Heart left ventricle (tissue), 16 donors: ENCODE results near the gene SGO2. TPM values are rescaled to one million over a fixed set of nuclear protein-coding genes. Genes with fewer than 3 reads are reported as not detected.

Experiments
- ATAC-seq, 4 donors: fragments of 200-7000 bp; cut with Tn5 transposase; one replicate each; pipeline ENCODE4 v1.9.1; 2020 to 2022; ENCODE audit warnings: moderate library complexity in 4 of 4, mild to moderate bottlenecking in 3 of 4, moderate number of reproducible peaks in 1 of 4
- DNase-seq, 5 donors: peaks; one replicate each; pipeline ENCODE4 v3.0.0-alpha.2; 2020
- H3K27ac ChIP-seq, 12 donors: fragments of 200-600 bp; sonication (generic) in 4 of 12; one replicate each; pipeline versions ENCODE4 v1.5.0 to v1.8.0; 2016 to 2022; ENCODE audit warnings: mild to moderate bottlenecking in 2 of 12
- H3K27me3 ChIP-seq, 9 donors: fragments of 200-600 bp; sonication (generic) in 2 of 9; one replicate each; pipeline versions ENCODE4 v1.5.1 to v1.8.0; 2016 to 2022; ENCODE audit warnings: mild to moderate bottlenecking in 3 of 9
- H3K36me3 ChIP-seq, 9 donors: fragments of 200-600 bp; sonication (generic) in 2 of 9; one replicate each; pipeline versions ENCODE4 v1.5.0 to v1.8.0; 2018 to 2022; ENCODE audit warnings: mild to moderate bottlenecking in 2 of 9
- H3K4me1 ChIP-seq, 12 donors: fragments of 200-600 bp; sonication (generic) in 4 of 12; one replicate each; pipeline versions ENCODE4 v1.5.0 to v1.8.0; 2016 to 2022; ENCODE audit warnings: mild to moderate bottlenecking in 3 of 12
- H3K4me3 ChIP-seq, 12 donors: fragments of 200-600 bp; sonication (generic) in 4 of 12; one replicate each; pipeline versions ENCODE4 v1.5.0 to v1.8.0; 2017 to 2022; ENCODE audit warnings: mild to moderate bottlenecking in 9 of 12, moderate library complexity in 4 of 12
- H3K9me3 ChIP-seq, 12 donors: fragments of 200-600 bp; sonication (generic) in 4 of 12; one replicate each; pipeline versions ENCODE4 v1.5.0 to v1.8.0; 2016 to 2022; ENCODE audit warnings: mild to moderate bottlenecking in 1 of 12
- POLR2A ChIP-seq, 2 donors: fragments of 450-650 bp; IDR thresholded peaks; one replicate each; pipeline ENCODE4 v1.6.1; 2017; ENCODE audit warnings: antibody characterized with exemption in 2 of 2, mild to moderate bottlenecking in 2 of 2, moderate library complexity in 2 of 2
- WGBS, 4 donors: extraction: QIAGEN DNeasy Blood & Tissue Kit in 2 of 4; methylation state at CpG; one replicate each; pipeline versions ENCODE4 v1.1.5 to v1.1.7; 2013 to 2018; 5-methylcytosine and 5-hydroxymethylcytosine counted together
- intact Hi-C, 10 donors: fragments of 100-400 bp; cut with DNase I; formaldehyde crosslinking; loops; one replicate each; pipeline versions ENCODE4 v1.11.1 to v1.14.2; 2022
- polyA plus RNA-seq, 2 donors: library from polyadenylated mRNA; stranded (reverse); fragments of 200-250 nt; gene quantifications; one replicate each; pipeline ENCODE4 v1.2.3, GENCODE V29; 2013
- total RNA-seq, 9 donors: library from RNA; depleted of rRNA in 2 of 9; stranded (reverse); fragments of >200 nt in 2 of 9; fragmentation: NEBNext Ultra II Directional in 3 of 9; extraction: Animal tissue kit (Norgen Biotek cat#: 25700) in 3 of 9; gene quantifications; one replicate each; pipeline versions ENCODE4 v1.1.0 to v1.2.4, GENCODE V29; 2016 to 2023
- TF ChIP-seq, protein P1 (sequence below), 12 donors: fragments of 200-600 bp; sonication (generic) in 4 of 12; IDR thresholded peaks; one replicate each; pipeline versions ENCODE4 v1.5.0 to v1.8.0; 2018 to 2022; ENCODE audit warnings: antibody characterized with exemption in 12 of 12, mild to moderate bottlenecking in 5 of 12
- donor health status: ischemic (EF 13 %, LVEDD 7.1; RV severe dilation, severe dysfunction).
- donor health status: healthy with polysubstance abuse.
- donor health status: DM: no; HTN: yes; CAD: no.
- donor health status: DM: no; HTN: no; CAD: no.
- donor health status: ischemic (EF 25% LVEDD 6.9; RV normal size, moderate dysfunction).
- donor health status: ischemic (EF 25% LVEDD 5.7; RV mildly dilated, moderate dysfunction).
- donor health status: healthy.
- donor health status: DM: yes; HTN: yes; CAD: no.
- donor health status: ischemic (EF 35%, LVEDD 5.7; RV mildly dilated, moderate dysfunction).
- donor health status: nonischemic (EF 11% LVEDD 7.7; RV severe dilation, severe dysfunction).
- donor health status: DM: yes; HTN: yes; CAD: no.
- donor health status: PGD.
- donor health status: ischemic (EF 29% LVEDD 5.4; RV normal size, mild dysfunction).
- donor health status: nonischemic (EF 23%, LVEDD 6.1; RV moderate dilation, normal function).

The SGO2 gene
- total and polyA plus RNA-seq, 11 donors, result 0.27 to 5.3 (median 1.8) TPM

DNA sequence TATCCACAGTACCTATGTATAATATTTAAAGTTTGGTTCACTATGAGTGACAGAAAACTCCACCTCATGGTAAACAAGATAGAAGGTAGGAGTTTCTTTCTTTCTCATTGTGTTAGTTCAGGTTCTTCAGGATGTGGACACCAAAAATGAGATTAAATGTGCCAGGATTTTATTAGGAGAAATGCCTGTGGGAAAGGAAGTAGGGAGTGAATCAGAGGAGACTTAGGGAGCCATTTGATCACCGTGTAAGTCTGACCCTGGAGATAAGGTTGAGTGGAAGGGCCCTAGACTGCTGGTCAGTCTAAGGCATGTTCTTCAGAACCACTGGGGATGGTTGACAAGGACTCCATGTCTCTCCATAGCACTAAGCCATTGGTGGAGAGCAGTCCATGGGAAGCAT lies 67.9 kb downstream of the SGO2 start:
- H3K36me3 ChIP-seq, result no peaks in the 10 kb centered on the region
- no peak for DNase-seq
- ATAC-seq, result no peak
- intact Hi-C loops, result no loop called here
- no peak overlapping the region for H3K4me3 ChIP-seq
- no peak overlapping the region for H3K27ac ChIP-seq
- TF ChIP-seq, protein P1, sequence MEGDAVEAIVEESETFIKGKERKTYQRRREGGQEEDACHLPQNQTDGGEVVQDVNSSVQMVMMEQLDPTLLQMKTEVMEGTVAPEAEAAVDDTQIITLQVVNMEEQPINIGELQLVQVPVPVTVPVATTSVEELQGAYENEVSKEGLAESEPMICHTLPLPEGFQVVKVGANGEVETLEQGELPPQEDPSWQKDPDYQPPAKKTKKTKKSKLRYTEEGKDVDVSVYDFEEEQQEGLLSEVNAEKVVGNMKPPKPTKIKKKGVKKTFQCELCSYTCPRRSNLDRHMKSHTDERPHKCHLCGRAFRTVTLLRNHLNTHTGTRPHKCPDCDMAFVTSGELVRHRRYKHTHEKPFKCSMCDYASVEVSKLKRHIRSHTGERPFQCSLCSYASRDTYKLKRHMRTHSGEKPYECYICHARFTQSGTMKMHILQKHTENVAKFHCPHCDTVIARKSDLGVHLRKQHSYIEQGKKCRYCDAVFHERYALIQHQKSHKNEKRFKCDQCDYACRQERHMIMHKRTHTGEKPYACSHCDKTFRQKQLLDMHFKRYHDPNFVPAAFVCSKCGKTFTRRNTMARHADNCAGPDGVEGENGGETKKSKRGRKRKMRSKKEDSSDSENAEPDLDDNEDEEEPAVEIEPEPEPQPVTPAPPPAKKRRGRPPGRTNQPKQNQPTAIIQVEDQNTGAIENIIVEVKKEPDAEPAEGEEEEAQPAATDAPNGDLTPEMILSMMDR (IDR thresholded peaks at IDR 0.05), result no peak
- TF ChIP-seq POLR2A (IDR thresholded peaks at IDR 0.05), result no peak
- 20 to 49% (median 39%) methylated on average over 1 of the region's 1 CpG for WGBS, 4 donors
- no peaks in the 10 kb centered on the region for H3K4me1 ChIP-seq
- no peaks in the 10 kb centered on the region for H3K9me3 ChIP-seq
- no peaks in the 10 kb centered on the region for H3K27me3 ChIP-seq

DNA sequence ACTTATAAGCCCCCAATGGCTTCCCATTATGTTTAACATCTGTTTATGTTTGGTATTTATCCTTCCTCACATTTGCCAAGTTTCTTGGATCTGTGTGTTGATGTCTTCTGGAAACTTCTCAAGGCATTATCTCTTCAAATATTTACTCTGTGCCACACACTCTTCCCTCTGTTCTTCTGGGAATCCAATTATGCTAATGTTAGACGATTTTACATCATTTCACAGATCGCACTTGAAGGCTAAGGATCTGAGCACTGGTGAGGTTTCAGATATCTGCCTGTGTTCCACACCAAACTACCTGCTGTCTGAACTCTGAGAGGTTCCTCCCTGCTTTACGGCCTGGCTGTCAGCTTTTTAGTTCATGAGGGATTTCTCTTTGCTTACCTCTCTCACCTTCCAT lies 69.9 kb downstream of the SGO2 start:
- DNase-seq, result no peak
- no peaks in the 10 kb centered on the region for H3K9me3 ChIP-seq
- no peaks in the 10 kb centered on the region for H3K27me3 ChIP-seq
- ATAC-seq, result no peak
- no peak overlapping the region for H3K27ac ChIP-seq
- WGBS, 4 donors, result 65 to 76% (median 75%) methylated on average over 2 to 3 of the region's 3 CpGs
- TF ChIP-seq, protein P1 (IDR thresholded peaks at IDR 0.05), result no peak
- intact Hi-C loops, result no loop called here
- no peak overlapping the region for H3K4me3 ChIP-seq
- peaks cover 0 to 5% (median 0%) of the 10 kb centered on the region in 9 donors for H3K36me3 ChIP-seq
- no peaks in the 10 kb centered on the region for H3K4me1 ChIP-seq

DNA sequence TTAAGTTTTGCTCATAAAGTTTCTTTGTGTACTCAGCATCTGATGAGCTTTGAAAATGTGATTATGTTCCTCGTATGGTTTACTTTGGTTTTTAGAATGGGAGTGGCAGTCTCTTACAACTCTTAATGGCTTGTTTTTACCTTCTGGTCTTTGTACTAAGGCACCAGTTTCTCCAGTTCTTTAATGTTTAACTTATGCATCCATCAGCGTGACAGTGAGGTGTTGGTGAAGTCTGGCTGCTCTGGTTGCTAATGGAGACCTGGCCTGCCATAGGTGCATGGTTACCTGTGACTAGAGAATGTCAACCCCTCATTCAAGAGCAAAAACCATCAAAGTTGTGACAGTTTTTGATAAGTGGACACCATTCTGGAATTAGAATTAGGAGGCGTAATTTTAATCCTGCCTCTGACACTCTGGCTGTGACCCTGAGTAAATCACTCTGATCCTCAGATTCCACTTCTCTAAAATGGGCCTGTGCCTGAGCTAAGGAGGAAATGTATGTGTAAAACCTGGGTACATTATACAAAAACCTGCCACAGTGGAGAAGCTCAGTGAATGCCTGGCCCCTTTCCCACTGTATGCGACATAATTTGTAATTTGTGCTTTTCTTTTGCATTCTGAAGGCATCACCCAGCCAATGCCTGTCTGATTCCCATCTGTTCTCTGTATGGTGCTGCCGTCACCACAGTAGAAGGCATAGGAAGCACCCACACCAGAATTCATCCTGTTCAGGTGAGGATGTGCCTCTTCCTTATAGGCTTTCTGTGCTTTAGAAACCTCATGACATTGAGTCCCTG lies 71.0 kb downstream of the SGO2 start:
- intact Hi-C loops, result no loop called here
- Histone ChIP-seq H3K36me3 (peaks cover 0 to 5% (median 0%) of the 10 kb centered on the region in 9 donors), H3K9me3 (no peaks in the 10 kb centered on the region), H3K4me1 (no peaks in the 10 kb centered on the region), H3K27me3 (no peaks in the 10 kb centered on the region), H3K4me3 (no peak overlapping the region), H3K27ac (no peak overlapping the region)
- ATAC-seq (no peak), DNase-seq (no peak)
- TF ChIP-seq, protein P1 (IDR thresholded peaks at IDR 0.05), result no peak
- no peak for TF ChIP-seq POLR2A (IDR thresholded peaks at IDR 0.05)
- 75 to 85% (median 80%) methylated on average over 5 of the region's 5 CpGs for WGBS, 4 donors

DNA sequence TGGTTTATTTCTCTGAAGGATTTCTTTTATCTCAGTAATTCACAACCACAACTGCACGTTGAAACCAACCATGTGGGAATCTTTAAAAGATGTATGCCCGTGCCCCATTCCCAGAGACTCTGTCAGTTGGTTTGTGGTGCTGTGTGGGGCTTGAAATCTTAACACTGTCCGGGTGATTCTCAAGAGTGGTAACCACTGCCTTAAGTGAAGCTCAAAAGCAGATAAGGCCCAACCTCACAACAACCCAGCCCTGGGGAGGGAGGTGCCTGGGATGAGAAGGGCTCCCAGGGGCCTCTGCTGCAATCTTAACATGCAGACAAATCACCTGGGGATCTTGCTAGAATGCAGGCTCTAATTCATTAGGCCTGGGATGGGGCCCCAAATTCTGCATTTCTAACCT lies 73.2 kb downstream of the SGO2 start:
- H3K9me3 ChIP-seq, result no peaks in the 10 kb centered on the region
- no peaks in the 10 kb centered on the region for H3K4me1 ChIP-seq
- no peak overlapping the region for H3K27ac ChIP-seq
- intact Hi-C loops, result no loop called here
- no peak for ATAC-seq
- DNase-seq, result no peak
- TF ChIP-seq, protein P1 (IDR thresholded peaks at IDR 0.05), result no peak
- no peak overlapping the region for H3K4me3 ChIP-seq
- WGBS, 4 donors, result 58 to 66% (median 64%) methylated on average over 3 of the region's 3 CpGs
- H3K36me3 ChIP-seq, result peaks cover 0 to 5% (median 0%) of the 10 kb centered on the region in 9 donors
- no peaks in the 10 kb centered on the region for H3K27me3 ChIP-seq
